Measurements from ENCODE around the gene MRPL40. TPM values are rescaled to one million over a fixed set of nuclear protein-coding genes. Genes with fewer than 3 reads are reported as not detected.

MRPL40 gene
- total and polyA plus RNA-seq, 2 donors (not counting 1 experiment from before 2014, with no cell fraction given): 12.5 to 21.9 TPM

GRCh38 chr22:19450363-19451175 lies 18.2 kb downstream of the MRPL40 start:
- H3K9ac ChIP-seq (ENCODE audit: low read length): no peak overlapping the region
- peaks cover 23% of the 10 kb centered on the region for H3K4me1 Mint-ChIP-seq
- H3K36me3 ChIP-seq (replicated peaks in 1 of 2; ENCODE audit: control extremely low read depth in 1 of 2, control insufficient read depth in 1 of 2, extremely low read depth in 1 of 2, insufficient read depth in 2 of 2, low read length in 1 of 2): peaks cover 0 to 51% of the 10 kb centered on the region in 2 experiments
- no peak for TF ChIP-seq CTCF (IDR thresholded peaks at IDR 0.05)
- no peak for TF ChIP-seq EZH2 (IDR thresholded peaks at IDR 0.05; ENCODE audit: borderline replicate concordance, insufficient read depth, low read depth, low read length, poor library complexity, severe bottlenecking)
- H3K9me3 Mint-ChIP-seq (ENCODE audit: insufficient read depth): no peaks in the 10 kb centered on the region
- no peak for DNase-seq
- WGBS (ENCODE audit: insufficient coverage): 100% methylated on average over 1 of the region's 8 CpGs
- no peak overlapping the region for H2AFZ ChIP-seq (ENCODE audit: insufficient read depth, low read depth, low read length, poor library complexity, severe bottlenecking)
- ChIA-PET POLR2A (no interaction called here), CTCF (interaction anchor here (0.7 kb wide), 1 partner anchor 346 kb away, joined by 3 read pairs; no protein-coding TSS in a partner anchor)
- H3K27me3 Mint-ChIP-seq: no peaks in the 10 kb centered on the region
- no peaks in the 10 kb centered on the region for H3K27me3 ChIP-seq (replicated peaks in 1 of 4; ENCODE audit: control extremely low read depth in 1 of 4, control insufficient read depth in 3 of 4, insufficient read depth in 4 of 4, low read length in 3 of 4)
- H3K4me2 ChIP-seq (replicated peaks; ENCODE audit: low read depth, low read length, poor library complexity, severe bottlenecking): no peak overlapping the region
- no peaks in the 10 kb centered on the region for H3K9me3 ChIP-seq (ENCODE audit: control extremely low read depth in 1 of 3, control insufficient read depth in 2 of 3, insufficient read depth in 1 of 3, low read length in 2 of 3)
- H3K27ac ChIP-seq (ENCODE audit: low read length in 2 of 2): no peak overlapping the region
- no peak overlapping the region for H3K4me3 ChIP-seq (ENCODE audit: control extremely low read depth in 1 of 5, extremely low read depth in 1 of 5, insufficient read depth in 1 of 5, low read depth in 2 of 5, low read length in 4 of 5)
- H3K27ac Mint-ChIP-seq: peak overlapping the region; percentile 2
- peaks cover 40% of the 10 kb centered on the region for H3K79me2 ChIP-seq (ENCODE audit: control insufficient read depth, insufficient read depth, low read length)
- peaks cover 16 to 27% of the 10 kb centered on the region in 2 donors for H3K4me1 ChIP-seq (ENCODE audit: control insufficient read depth in 2 of 2, insufficient read depth in 2 of 2, low read length in 2 of 2)
- intact Hi-C loops (cut with micrococcal nuclease): no loop called here
- H3K4me3 Mint-ChIP-seq: no peak overlapping the region
- H4K20me1 ChIP-seq (ENCODE audit: control insufficient read depth, insufficient read depth, low read length, poor library complexity, severe bottlenecking): no peaks in the 10 kb centered on the region
- ATAC-seq (ENCODE audit: low read depth): no peak

GRCh38 chr22:19451570-19451969 lies 19.2 kb downstream of the MRPL40 start:
- H3K27me3 Mint-ChIP-seq: no peaks in the 10 kb centered on the region
- Histone ChIP-seq H2AFZ (ENCODE audit: insufficient read depth, low read depth, low read length, poor library complexity, severe bottlenecking) (no peak overlapping the region), H3K4me2 (replicated peaks; ENCODE audit: low read depth, low read length, poor library complexity, severe bottlenecking) (no peak overlapping the region), H3K79me2 (ENCODE audit: control insufficient read depth, insufficient read depth, low read length) (peaks cover 30% of the 10 kb centered on the region), H3K4me3 (ENCODE audit: control extremely low read depth in 1 of 5, extremely low read depth in 1 of 5, insufficient read depth in 1 of 5, low read depth in 2 of 5, low read length in 4 of 5) (no peak overlapping the region), H4K20me1 (ENCODE audit: control insufficient read depth, insufficient read depth, low read length, poor library complexity, severe bottlenecking) (no peaks in the 10 kb centered on the region), H3K27ac (ENCODE audit: low read length in 2 of 2) (no peak overlapping the region), H3K27me3 (replicated peaks in 1 of 4; ENCODE audit: control extremely low read depth in 1 of 4, control insufficient read depth in 3 of 4, insufficient read depth in 4 of 4, low read length in 3 of 4) (no peaks in the 10 kb centered on the region), H3K4me1 (ENCODE audit: control insufficient read depth in 2 of 2, insufficient read depth in 2 of 2, low read length in 2 of 2) (peaks cover 11 to 21% of the 10 kb centered on the region in 2 donors), H3K36me3 (replicated peaks in 1 of 2; ENCODE audit: control extremely low read depth in 1 of 2, control insufficient read depth in 1 of 2, extremely low read depth in 1 of 2, insufficient read depth in 2 of 2, low read length in 1 of 2) (peaks cover 0 to 61% of the 10 kb centered on the region in 2 experiments), H3K9me3 (ENCODE audit: control extremely low read depth in 1 of 3, control insufficient read depth in 2 of 3, insufficient read depth in 1 of 3, low read length in 2 of 3) (no peaks in the 10 kb centered on the region), H3K9ac (ENCODE audit: low read length) (no peak overlapping the region)
- intact Hi-C loops (cut with micrococcal nuclease): no loop called here
- ChIA-PET POLR2A (no interaction called here), CTCF (interaction anchor here (0.9 kb wide), 1 partner anchor 436 kb away, joined by 3 read pairs; no protein-coding TSS in a partner anchor)
- no peak overlapping the region for H3K27ac Mint-ChIP-seq
- H3K4me3 Mint-ChIP-seq: no peak overlapping the region
- H3K4me1 Mint-ChIP-seq: peaks cover 18% of the 10 kb centered on the region
- WGBS (ENCODE audit: insufficient coverage): no CpG with 5 or more reads among the region's 4 CpGs
- TF ChIP-seq EZH2 (IDR thresholded peaks at IDR 0.05; ENCODE audit: borderline replicate concordance, insufficient read depth, low read depth, low read length, poor library complexity, severe bottlenecking) (no peak), CTCF (IDR thresholded peaks at IDR 0.05) (no peak)
- no peak for ATAC-seq (ENCODE audit: low read depth)
- H3K9me3 Mint-ChIP-seq (ENCODE audit: insufficient read depth): no peaks in the 10 kb centered on the region
- DNase-seq: no peak
